Mucosa of descending colon (tissue), 3 donors: Measurements from ENCODE around the gene MAMLD1. TPM values are rescaled to one million over a fixed set of nuclear protein-coding genes. Genes with fewer than 3 reads are reported as not detected.

Source experiments
- ATAC-seq: fragments of 200-7000 bp; cut with Tn5 transposase; one replicate; pipeline ENCODE4 v1.9.1; 2020; ENCODE audit warnings: mild to moderate bottlenecking, moderate library complexity
- DNase-seq, 3 donors: peaks; one replicate each; pipeline ENCODE4 v3.0.0-alpha.2; 2020
- H3K36me3 ChIP-seq: fragments of 200-600 bp; one replicate; pipeline ENCODE4 v1.8.0; 2021; ENCODE audit warnings: low read depth, mild to moderate bottlenecking
- H3K4me1 ChIP-seq: fragments of 200-600 bp; one replicate; pipeline ENCODE4 v1.8.0; 2021; ENCODE audit warnings: low read depth, mild to moderate bottlenecking
- H3K4me3 ChIP-seq: fragments of 200-600 bp; one replicate; pipeline ENCODE4 v1.8.0; 2021; ENCODE audit warnings: mild to moderate bottlenecking
- H3K9me3 ChIP-seq: fragments of 200-600 bp; one replicate; pipeline ENCODE4 v1.8.0; 2021; ENCODE audit warnings: mild to moderate bottlenecking
- intact Hi-C, 2 donors: fragments of 100-400 bp; cut with DNase I in 1 of 2; cut with micrococcal nuclease in 1 of 2; formaldehyde crosslinking; loops; one replicate each; pipeline versions ENCODE4 v1.11.0 to v1.11.1; 2022; cut with DNase I, micrococcal nuclease
- total RNA-seq, 3 donors: library from RNA; stranded (reverse); fragmentation: NEBNext Ultra II Directional in 2 of 3; extraction: Animal tissue kit (Norgen Biotek cat#: 25700) in 2 of 3; gene quantifications; one replicate each; pipeline versions ENCODE4 v1.2.1 to v1.2.4, GENCODE V29; 2021 to 2023
- TF ChIP-seq, protein P1 (sequence below): fragments of 200-600 bp; IDR thresholded peaks from one replicate; pipeline ENCODE4 v1.8.0; 2022; ENCODE audit warnings: antibody characterized with exemption, mild to moderate bottlenecking
- donor health status: DM: no; HTN: no; CAD: no; lungs with moderate emphysema.
- donor health status: DM: no; HTN: no; CAD: no.
- donor health status: DM: no; HTN: yes; CAD: no.

MAMLD1 gene
- total RNA-seq, 3 donors from 2014 or later, result 0.69 to 4.5 (median 1.0) TPM

DNA sequence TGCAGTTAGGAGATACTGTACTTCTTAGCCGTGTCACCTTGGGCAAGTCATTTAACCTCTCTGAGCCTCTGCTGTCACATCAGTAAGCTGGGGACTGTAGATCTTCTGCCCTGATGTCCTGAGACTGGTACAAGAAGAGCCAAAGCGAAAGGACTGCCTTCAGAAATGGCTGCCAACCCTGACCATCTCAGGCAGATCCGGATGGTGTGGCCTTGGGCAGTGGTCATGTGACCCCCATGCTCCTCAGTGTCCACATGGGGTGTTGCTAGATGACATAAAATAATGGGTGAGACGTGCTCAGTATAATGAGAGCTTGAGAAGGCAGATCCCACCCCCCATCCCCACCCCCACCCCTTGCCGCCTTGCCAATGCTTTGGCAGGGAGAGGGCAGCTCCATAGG, 144.9 kb downstream of the MAMLD1 start:
- TF ChIP-seq, protein P1, sequence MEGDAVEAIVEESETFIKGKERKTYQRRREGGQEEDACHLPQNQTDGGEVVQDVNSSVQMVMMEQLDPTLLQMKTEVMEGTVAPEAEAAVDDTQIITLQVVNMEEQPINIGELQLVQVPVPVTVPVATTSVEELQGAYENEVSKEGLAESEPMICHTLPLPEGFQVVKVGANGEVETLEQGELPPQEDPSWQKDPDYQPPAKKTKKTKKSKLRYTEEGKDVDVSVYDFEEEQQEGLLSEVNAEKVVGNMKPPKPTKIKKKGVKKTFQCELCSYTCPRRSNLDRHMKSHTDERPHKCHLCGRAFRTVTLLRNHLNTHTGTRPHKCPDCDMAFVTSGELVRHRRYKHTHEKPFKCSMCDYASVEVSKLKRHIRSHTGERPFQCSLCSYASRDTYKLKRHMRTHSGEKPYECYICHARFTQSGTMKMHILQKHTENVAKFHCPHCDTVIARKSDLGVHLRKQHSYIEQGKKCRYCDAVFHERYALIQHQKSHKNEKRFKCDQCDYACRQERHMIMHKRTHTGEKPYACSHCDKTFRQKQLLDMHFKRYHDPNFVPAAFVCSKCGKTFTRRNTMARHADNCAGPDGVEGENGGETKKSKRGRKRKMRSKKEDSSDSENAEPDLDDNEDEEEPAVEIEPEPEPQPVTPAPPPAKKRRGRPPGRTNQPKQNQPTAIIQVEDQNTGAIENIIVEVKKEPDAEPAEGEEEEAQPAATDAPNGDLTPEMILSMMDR, result no peak
- intact Hi-C loops, result no loop called here
- Histone ChIP-seq H3K36me3 (no peaks in the 10 kb centered on the region), H3K9me3 (no peaks in the 10 kb centered on the region), H3K4me1 (no peaks in the 10 kb centered on the region), H3K4me3 (no peak overlapping the region)
- ATAC-seq (no peak), DNase-seq (no peak)

DNA sequence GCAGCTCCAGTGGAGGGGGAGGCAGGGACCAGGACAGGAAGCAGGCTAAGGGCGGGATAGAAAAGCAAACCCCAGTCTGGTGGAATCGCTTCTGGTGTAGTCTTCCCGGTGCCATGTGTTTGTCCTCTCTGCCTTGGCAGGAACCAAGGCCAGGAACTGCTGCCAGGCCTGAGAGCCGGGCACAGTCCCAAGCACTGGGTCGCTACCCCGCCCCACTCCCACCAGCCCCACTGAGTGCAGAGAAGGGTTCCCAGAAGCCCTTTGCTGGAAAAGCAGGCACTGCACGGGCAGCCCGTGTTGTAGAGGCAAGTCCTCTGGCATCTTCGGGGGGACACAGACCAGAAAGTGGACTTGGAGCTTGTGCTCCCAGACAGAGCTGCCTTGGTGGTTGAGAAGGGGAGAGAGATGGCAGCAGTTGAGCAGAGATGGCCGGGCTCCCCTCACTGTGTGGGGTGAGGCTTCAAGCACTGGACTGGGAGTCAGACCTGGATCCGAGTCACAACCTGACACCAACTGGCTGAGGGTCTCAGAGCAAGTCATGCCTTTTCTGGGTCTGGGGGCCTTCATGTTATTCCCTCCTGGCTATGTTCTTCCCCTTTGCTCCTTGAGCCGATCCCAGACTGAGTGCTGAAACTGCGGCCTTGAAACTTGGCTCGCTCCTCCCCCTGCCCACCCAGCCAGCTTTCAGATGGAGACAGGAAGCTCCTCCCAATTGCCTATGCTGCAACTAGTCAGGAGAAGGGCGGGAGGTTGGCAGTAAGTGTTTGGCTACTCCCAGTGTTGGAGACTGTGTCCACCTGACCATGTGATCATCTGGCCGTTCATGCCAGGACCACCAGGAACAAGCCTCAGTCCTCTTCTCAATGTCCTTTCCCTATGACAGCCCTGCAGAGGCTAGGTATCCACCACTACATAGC, 145.6 kb downstream of the MAMLD1 start:
- Histone ChIP-seq H3K36me3 (no peaks in the 10 kb centered on the region), H3K4me3 (no peak overlapping the region), H3K9me3 (no peaks in the 10 kb centered on the region), H3K4me1 (no peaks in the 10 kb centered on the region)
- intact Hi-C loops, result no loop called here
- no peak for ATAC-seq
- TF ChIP-seq, protein P1, result no peak
- DNase-seq, result peak in 2 of 3 donors; percentile 12 to 32

DNA sequence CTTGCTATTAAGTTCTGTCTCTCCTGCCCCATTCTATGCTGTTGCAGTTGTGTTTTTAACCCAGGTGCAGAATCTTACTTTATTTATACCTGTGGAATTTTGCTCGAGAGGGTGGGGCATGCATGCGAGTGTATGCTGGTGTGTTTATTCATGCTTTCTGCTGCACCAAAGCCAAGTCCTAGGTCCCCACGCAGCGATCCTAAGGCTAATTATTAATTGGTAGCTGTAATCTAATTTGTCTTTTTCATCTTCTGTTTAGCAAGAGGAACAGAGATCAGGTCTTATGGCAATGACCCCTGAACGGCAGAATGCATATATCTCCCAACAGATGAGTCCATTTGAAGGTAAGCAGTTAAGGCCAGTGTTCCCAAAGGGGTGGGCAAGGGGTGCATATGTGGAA, 146.6 kb downstream of the MAMLD1 start:
- Histone ChIP-seq H3K4me3 (no peak overlapping the region), H3K4me1 (no peaks in the 10 kb centered on the region), H3K9me3 (no peaks in the 10 kb centered on the region), H3K36me3 (no peaks in the 10 kb centered on the region)
- DNase-seq, result no peak
- intact Hi-C loops, result no loop called here
- TF ChIP-seq, protein P1, result no peak
- ATAC-seq, result no peak

DNA sequence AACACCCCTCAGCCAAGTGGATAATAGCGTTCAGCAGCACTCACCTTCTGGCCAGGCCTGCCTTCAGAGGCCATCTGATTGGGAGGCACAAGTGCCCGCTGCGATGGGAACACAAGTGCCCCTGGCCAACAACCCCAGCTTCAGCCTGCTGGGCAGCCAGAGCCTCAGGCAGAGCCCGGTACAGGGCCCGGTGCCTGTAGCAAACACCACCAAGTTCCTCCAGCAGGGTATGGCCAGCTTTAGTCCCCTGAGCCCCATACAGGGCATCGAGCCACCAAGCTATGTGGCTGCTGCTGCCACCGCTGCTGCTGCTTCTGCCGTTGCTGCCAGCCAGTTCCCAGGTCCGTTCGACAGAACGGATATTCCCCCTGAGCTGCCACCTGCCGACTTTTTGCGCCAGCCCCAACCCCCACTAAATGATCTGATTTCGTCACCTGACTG, 149.4 kb downstream of the MAMLD1 start:
- DNase-seq (no peak), ATAC-seq (no peak)
- intact Hi-C loops, result no loop called here
- no peak overlapping the region for H3K4me3 ChIP-seq
- H3K4me1 ChIP-seq, result no peaks in the 10 kb centered on the region
- no peaks in the 10 kb centered on the region for H3K36me3 ChIP-seq
- H3K9me3 ChIP-seq, result no peaks in the 10 kb centered on the region
- TF ChIP-seq, protein P1, result no peak

DNA sequence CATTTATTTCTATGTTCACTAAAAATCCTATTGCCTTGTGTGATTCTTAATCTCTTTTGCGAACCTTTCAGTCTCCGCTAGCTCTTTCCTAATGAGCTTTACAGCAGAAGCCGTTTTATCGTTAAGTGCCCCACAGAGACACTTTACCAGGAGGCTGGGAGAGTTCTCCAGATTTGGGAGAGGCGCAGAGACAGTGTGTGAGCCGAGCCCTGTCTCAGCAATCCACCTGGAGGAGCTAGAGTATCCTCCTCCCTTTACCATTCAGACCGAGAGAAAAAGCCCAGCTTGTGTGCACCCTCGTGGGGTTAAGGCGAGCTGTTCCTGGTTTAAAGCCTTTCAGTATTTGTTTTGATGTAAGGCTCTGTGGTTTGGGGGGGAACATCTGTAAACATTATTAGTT, 150.4 kb downstream of the MAMLD1 start:
- no peak for ATAC-seq
- intact Hi-C loops, result no loop called here
- Histone ChIP-seq H3K9me3 (no peaks in the 10 kb centered on the region), H3K4me1 (no peaks in the 10 kb centered on the region), H3K4me3 (no peak overlapping the region), H3K36me3 (no peaks in the 10 kb centered on the region)
- no peak for DNase-seq
- TF ChIP-seq, protein P1, result no peak
